GM03348 (cell line): ENCODE measurements around the gene NUTM1.
"Not testable (repeated sequence)": the region's sequence is repeated elsewhere in the genome, so short reads cannot be mapped to it uniquely, and the experiment has no call there.

Experiments used
- DNase-seq: peaks from one replicate; pipeline ENCODE4 v3.0.0; 2012; ENCODE audit warnings: low spot score

The NUTM1 gene

DNA sequence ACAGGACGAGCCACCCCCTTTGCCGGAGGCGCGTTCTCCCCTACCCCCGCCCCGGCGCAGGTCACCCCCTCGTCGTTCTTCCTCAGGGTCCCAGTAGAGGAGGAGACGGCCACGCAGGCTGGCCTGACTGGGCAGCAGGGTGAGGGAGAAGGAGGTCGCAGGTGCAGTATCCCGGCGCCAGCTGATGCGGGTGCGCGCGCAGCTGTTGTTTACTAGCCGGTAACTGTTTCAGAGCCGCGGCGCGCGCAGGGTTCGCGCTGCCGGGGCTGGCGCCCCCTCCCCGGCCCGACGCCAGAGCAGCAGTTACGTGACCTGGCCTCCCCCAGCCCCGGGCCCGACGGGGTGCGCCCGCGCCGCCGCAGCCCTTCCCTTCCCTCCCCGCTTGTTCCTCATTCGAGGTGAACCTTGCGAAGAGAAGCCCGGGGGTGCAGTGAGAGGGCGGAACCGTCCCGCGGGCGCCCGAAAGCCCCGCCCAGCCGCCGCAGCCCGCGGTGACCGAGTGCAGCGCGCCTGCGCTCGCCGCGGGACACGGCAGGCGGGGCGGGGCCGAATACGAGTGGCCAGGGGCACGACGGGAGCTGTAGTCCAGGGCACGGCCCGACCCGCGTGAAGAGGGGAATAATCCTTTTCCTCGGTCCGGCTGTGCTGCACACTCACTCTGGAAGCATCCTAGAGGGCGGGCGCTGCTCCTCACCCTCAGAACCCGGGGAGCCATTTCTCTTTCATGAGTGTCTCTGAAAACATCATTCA, 5.4 kb upstream of the NUTM1 start, which contains the start of gene SLC12A6:
Gene SLC12A6 (minus strand): TSS at position 225 of the 750 bp plus-strand sequence. CDS start 1,101 bp downstream, outside the sequence.
- peak; percentile 99 for DNase-seq

DNA sequence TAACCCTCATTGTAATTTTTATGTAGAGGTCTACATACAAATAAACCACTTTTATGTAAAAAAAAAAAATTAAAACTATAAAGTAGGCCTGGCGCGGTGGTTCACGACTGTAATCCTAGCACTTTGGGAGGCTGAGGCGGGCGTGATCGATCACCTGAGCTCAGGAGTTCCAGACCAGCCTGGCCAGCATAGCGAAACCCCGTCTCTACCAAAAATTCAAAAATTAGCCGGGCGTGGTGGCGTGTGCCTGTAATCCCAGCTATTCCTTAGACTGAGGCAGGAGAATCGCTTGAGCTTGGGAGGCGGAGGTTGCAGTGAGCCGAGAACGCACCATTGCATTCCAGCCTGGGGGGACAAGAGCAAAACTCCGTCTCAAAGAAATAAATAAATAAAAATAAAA, 4.8 kb upstream of the NUTM1 start:
- DNase-seq = no peak

DNA sequence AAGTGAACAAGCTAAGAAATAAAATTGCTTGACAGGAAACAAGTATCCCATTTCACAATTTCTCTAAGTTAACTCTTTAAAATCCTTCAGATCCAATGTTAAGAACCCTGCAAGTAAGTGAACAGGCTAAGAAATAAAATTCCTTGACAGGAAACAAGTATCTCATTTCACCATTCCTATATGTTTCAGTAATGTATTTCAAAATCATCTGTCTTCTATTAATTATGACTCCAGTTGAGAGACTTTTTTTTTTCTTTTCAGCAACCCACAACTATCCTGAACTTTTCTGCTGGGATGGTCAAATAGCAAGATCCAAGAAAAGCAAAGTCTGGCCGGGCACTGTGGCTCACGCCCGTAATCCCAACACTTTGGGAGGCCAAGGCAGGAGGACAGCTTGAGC, 3.2 kb upstream of the NUTM1 start:
- no peak for DNase-seq

DNA sequence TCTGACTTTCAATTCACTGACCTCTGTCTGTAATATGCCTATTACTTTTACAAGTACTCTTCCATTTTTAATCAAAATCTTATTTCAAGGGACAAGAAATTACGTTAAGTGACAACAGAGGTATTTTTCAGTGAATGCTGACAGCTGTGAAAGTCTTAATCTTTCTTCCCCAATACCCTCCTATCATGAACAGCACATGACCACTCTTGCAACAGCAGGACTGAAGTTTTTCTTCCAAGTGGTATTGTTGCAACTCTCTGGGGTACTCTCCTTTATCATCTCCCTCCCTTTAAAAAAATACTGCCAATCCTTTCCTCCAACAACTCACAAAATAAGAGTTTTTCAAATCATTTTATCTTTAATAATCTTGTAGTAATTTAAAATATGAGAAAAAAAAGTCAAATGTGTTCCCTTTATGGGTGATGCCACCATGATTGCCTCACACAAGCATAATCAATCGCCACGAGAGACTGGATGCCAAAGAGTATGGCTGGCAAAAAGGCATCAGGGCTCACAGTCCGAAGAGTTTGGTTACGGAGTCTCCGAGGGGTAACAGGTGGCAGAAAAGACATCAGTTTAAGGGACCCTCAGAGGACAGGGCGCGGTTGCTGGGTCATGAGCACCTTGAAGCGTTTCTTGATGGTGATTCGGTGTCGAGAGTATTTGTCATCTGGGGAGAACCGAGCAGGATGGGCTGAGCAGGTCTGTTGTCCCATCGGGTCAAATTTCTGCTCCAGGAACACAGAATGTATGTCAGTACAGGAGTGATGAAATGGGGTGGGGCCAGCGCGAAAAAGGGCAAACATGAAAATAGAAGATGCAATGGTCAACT, 1.5 kb upstream of the NUTM1 start:
- no peak for DNase-seq

DNA sequence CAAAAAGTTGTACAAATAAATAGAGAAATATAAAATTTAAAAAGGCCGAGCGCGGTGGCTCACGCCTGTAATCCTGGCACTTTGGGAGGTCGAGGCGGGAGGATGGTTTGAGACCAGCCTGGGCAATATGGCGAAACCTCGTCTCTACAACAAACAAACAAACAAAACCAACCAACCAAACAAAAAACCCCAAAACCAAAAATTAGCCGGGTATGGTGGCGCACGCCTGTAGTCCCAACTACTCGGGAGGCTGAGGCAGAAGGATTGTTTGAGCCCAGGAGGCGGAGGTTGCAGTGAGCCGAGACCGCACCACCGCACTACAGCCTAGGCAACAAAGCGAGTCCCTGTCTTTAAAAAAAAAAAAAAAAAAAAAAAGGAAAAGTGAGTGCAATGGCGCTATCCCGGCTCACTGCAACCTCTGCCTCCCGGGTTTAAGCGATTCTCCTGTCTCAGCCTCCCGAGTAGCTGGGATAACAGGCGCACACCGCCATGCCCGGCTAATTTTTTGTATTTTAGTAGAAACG, 840 bp upstream of the NUTM1 start:
- not testable (repeated sequence) for DNase-seq

DNA sequence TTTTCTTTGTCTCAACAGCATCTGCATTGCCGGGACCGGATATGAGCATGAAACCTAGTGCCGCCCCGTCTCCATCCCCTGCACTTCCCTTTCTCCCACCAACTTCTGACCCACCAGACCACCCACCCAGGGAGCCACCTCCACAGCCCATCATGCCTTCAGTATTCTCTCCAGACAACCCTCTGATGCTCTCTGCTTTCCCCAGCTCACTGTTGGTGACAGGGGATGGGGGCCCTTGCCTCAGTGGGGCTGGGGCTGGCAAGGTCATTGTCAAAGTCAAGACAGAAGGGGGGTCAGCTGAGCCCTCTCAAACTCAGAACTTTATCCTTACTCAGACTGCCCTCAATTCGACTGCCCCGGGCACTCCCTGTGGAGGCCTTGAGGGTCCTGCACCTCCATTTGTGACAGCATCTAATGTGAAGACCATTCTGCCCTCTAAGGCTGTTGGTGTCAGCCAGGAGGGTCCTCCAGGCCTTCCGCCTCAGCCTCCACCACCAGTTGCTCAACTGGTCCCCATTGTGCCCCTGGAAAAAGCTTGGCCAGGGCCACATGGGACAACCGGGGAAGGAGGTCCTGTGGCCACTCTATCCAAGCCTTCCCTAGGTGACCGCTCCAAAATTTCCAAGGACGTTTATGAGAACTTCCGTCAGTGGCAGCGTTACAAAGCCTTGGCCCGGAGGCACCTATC, 5.0 kb downstream of the NUTM1 start:
- no peak for DNase-seq

DNA sequence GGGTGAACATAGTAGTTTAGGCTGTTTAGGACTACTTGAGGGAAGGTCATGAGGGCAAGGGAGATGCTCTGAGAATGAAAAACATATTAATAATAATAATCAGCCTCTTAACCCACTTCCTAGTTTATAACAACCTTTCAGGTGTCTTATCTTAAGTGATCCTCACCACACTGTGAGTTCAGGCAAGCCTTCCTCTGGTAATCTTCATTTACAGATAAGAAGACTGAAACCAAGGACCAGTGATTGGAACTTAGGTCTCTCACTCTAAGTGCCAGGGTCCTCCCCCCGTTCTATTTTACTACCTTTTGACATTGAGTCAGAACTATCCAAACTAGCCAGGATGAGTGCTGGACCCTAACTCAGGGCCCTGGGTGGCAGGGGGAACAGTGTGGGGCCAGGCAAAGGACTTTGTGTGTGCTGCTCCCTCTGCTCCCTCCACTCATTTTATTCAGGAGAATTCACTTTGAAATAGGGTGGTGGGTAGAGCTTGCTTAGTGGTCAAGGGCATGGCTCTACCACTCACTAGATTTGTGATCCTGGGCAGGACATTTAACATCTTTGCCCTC, 5.7 kb downstream of the NUTM1 start:
- no peak for DNase-seq

DNA sequence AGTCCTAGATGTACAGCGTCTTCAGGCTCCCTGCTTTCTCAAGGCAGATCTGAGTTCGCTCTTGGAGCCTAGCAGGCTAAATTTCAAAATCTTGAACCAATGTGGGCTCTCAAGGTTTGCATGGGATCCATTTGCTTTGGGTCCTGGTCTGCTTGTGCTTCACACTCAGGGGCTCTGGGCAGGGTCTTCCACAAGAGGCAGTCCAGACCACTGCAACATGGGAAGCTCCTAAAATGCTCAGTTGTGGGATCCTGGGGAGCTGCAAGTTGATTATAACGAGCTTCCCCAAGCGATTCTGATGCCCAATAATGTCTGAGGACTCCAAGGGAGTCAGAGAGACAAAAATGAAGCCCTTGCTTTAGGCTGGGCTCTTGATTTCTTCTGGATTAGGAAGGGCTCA, 6.7 kb downstream of the NUTM1 start:
- DNase-seq = no peak

DNA sequence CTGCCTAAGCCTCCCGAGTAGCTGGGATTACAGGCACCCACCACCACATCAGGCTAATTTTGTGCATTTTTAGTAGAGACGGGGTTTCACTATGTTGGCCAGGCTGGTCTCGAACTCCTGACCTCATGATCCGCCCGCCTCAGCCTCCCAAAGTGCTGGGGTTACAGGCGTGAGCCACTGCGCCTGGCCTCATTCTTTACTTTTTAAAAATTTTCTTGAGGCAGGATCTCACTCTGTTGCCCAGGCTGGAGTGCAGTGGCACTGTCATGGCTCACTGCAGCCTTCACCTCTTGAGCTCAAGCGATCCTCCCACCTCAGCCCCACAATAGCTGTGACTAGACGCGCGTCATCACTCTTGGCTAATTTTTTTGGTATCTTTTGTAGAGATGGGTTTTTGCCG, 9.9 kb downstream of the NUTM1 start:
- DNase-seq = not testable (repeated sequence)

DNA sequence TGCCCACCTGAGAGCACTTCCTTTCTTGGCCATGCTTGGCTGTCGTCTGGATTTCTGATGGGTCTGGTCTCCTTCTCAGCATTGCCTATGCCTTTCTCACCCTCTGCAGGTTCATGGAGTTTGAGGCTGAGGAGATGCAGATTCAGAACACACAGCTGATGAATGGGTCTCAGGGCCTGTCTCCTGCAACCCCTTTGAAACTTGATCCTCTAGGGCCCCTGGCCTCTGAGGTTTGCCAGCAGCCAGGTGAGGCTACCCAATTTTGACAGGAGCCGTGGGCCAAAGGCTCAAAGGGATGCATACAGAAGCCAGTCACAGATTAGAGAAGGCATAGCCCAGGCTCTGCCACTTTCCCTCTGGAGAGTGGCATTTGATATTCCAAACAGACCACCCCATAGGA, 10.5 kb downstream of the NUTM1 start:
- no peak for DNase-seq

DNA sequence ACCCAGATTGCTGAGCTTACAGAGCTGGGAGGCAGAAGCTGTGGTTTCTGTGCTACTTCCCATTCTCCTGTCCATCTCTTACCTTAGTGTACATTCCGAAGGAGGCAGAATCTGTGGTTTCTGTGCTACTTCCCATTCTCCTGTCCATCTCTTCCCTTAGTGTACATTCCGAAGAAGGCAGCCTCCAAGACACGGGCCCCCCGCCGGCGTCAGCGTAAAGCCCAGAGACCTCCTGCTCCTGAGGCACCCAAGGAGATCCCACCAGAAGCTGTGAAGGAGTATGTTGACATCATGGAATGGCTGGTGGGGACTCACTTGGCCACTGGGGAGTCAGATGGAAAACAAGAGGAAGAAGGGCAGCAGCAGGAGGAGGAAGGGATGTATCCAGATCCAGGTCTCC, 11.2 kb downstream of the NUTM1 start:
- no peak for DNase-seq

DNA sequence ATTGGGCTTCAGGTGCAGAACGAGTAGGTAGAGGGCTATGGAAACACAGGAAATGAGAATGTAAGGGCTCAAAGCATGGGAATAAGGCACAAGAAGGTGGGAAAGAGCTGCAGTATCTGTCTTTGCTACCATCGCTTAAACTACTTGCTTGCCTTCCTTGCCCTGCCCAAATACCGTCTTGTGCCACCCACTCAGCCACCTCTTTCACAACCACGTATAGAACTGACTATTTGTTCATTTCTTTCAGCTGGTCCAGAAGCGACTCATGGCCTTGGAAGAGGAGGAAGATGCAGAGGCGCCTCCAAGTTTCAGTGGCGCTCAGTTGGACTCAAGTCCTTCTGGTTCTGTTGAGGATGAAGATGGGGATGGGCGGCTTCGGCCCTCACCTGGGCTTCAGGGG, 12.1 kb downstream of the NUTM1 start:
- no peak for DNase-seq

DNA sequence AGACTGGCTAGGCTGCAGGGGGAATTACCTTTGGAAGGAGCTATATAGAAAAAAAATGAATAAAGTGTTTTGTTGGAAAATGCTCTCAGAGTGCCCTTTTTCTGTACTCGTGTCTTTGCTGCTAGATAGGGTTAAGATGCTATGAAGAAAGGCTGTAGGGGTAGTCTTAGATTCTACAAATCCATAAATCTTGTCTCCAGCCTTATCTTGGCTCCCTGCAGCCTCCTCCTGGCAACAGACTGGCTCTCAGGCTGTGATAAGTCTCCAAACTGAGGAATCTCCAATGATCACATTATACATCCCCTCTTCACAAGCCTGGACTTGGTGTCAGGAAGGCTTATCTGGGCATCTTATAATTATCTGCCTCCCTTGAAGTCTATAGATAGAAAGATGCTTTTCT, 14.5 kb downstream of the NUTM1 start:
- DNase-seq = no peak

DNA sequence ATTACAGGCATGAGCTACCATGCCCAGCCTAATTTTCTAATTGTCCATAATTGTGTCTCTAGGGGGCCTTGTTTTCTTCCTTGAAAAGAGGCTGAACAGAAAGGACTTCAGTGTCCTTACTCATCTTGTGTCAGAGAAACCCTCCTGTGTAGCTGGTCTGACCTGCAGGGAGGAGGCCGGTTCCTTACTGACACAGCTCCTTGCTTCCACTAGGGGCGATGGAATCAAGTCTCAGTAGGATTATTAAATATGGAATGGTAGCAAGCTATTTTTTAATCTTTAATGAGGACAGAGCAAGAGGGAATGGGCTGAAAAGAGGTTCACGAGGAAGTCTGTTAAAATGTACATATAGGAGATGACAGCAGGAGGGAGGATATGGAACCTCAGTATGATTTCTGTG, 15.3 kb downstream of the NUTM1 start:
- no peak for DNase-seq

DNA sequence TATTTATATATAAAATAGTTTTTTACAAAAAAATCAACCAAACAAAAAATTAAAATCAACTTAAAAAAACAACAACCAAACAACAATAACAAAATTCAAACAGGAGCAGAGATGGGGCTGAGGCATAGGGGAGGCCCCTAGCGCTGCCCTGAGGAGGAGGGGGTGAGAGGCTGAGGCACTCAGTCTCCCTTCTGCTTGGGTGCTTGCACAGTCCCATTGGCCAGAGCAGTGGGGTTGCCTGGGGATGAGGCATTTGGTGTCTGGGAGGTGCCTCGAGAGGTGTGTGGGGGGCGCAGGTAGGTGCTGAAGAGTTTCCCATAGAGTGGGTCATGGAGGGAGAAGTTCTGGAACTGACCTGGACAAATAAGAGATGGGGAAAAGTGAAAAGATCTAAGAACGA, 15.8 kb downstream of the NUTM1 start:
- no peak for DNase-seq

DNA sequence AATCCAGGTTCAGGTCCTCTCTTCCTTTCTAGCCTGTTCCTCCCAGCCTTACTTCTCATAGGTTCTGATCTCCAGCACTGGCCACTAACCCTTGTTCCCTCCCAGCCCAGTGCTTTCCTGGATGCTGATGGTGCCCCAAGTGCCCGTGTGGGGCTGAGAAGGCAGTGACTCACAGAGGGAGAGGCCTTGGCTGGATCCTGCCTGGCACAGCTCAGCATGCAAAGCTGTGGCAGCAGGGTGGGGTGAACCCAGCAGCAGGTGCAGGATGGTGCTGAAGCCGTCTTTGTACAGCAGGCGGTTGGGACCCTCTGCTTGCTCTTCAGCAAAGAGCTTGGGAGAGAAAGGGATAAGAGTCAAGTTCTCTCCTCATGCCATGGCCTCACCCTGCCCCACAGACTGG, 16.3 kb downstream of the NUTM1 start:
- DNase-seq = no peak

DNA sequence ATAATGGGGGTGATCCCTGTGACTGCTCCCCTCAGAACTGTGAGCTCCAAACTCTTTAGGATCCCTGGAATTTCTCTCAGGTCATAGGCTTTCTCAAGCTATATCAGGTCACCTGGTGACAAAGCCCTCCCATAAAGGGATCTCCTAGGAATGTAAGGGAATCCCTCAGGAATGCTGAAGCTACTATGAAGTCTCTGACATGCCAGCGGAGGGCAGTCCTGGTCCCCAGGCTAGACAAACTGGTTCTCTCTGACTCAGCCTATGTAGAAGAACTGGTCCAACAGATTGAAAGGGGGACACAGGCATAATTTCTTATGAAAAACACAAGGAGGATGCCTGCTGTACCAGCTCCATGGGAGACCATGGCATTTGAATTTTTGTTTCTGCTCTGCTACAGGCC, 17.2 kb downstream of the NUTM1 start:
- no peak for DNase-seq

DNA sequence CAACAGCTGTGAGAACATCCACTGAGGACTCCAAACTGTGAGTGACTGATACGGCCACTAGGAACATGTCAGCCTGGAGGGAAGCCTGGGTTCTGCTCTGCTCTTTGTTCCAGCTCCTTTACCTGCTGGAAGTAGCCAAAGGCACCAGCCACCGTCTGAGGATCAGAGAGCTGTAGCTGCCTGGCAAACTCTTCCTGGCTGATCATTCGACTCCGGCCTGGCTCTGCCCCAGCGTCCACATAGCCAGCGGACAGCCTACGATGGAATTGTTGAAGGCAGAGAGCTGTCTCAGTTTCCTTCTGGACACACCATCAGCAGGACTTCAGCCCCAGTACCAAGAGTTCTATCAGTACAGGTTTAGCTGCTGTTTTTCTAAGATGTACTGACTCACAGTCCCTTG, 18.2 kb downstream of the NUTM1 start:
- no peak for DNase-seq

DNA sequence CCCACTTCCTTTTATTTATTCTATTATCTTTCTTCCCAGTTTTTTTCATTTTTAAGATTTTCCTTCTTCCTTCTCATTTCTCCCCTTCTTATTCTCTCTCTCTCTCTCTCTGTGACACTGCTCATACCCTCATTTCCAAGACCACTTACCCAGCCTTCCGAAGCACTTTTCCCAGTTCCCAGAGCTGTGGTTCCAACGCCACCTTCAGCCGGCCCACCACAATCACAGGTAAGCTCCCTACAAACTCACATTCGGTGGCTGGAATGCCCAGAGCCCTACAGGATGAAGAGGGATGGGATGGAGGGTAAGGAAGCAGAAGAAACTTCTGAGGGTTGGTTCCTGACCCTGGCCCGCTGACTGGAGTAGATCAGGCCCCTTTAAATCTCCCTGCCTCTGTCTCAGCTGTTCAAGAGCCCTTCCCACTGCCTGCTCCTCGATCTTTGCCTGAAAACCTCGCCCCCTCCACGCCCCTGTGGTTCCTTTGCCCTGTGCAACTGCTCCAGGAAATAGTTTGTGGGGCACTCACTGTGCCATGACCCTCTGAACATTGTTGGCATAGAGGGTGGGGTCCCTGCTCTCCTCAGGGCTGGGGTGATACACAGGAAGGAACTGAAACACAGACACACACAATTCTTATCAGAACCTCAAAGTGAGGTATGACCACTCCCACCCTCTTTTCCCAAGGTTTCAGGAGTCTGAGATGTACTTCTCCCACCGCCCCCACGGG, 19.1 kb downstream of the NUTM1 start:
- no peak for DNase-seq

DNA sequence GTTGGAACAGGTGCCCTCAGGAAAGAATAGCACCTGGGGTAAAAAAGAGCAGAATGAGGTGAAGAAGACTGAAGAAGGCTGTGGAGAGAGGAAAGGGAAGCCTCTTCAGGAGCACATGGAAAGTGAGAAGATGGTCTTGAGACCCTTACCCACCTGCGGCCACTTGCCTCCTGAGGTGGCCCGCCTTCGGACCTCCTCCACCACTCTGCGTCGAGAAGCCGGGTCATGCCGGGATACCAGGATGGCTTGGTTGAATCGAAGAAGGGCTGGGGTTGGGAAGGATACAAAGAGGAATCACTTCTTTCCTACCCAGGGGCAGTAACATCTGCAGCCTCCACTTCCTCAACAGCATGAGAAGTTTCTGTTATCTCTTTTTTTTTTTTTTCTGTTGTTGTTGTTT, 20.9 kb downstream of the NUTM1 start:
- no peak for DNase-seq

DNA sequence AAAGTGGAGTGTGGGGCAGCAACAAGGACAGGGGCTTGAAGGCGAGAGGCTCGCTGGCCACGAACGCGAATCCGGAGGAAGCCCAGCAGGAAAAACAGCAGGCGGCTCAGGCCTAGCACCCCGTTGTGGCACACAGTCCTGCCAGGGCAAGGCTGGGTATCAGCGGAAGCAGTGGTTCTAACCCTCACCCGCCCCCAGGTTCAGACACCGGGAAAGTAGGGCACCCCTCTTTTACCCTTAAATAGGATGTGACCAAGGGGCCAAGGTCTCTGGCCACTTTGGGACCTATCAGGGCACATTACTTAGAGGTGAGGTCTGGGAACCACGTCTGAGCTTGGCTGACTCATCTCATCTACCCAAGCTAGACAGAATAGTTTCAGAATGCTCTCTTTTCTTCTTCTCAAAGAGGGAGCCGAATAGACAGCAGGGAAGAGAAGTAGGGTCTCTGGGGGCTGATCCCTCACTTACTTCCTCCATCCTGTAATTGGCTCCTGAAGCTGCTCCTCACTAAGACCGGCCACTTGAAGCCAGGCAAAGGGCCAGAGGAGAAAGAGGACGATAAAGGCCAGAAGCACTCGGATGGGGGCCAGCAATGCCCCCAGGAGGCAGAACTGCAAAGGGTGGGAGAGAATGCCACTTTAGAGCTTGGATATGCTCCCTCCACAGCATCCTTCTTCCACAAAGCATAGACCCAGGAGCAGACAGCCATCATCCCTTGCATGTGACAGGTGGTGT, 22.1 kb downstream of the NUTM1 start:
- no peak for DNase-seq
